K562 (cell line): ENCODE results near the gene C16orf90. TPM values are rescaled to one million over a fixed set of nuclear protein-coding genes. Genes with fewer than 3 reads are reported as not detected.

Experiments used
- ATAC-seq: fragments of 200-7000 bp; cut with Tn5 transposase; 3 replicates; pipeline ENCODE4 v1.9.1; 2020; ENCODE audit warnings: moderate library complexity
- BruUV-seq: library from RNA; stranded (reverse); fragments of 400-500 nt; replicated peaks from 2 replicates; lab custom pipeline; 2021; lab: Mats Ljungman, UMichigan
- CTCF ChIA-PET: fragments of 300-600 bp; formaldehyde crosslinking; extraction: SDS; loops from one replicate; lab custom pipeline; 2021; ENCODE audit warnings: low intra/inter-chr PET ratio; lab: Yijun Ruan, JAX
- POLR2A ChIA-PET: fragments of 300-600, 350-650 bp; sonication (Branson Sonifier 250); formaldehyde crosslinking; extraction: SDS; loops from one replicate; lab custom pipeline; 2021; ENCODE audit warnings: antibody characterized with exemption, inconsistent platforms; lab: Yijun Ruan, JAX
- DNase-seq, 4 experiments: peaks; one replicate each; pipeline versions ENCODE4 v3.0.0 to v3.0.0-alpha.2; 2011 to 2018; ENCODE audit warnings: low spot score in 3 of 4, mixed read lengths in 3 of 4; ENCODE audit errors: extremely low read depth in 1 of 4
- FAIRE-seq: peaks from 2 replicates; lab custom pipeline; 2011; peaks lifted over from hg19 to GRCh38; lab: Jason Lieb, UNC
- H2AFZ ChIP-seq: 2 replicates; pipeline ENCODE4 v1.6.0; 2011; ENCODE audit warnings: low read depth, low read length, control low read depth, inconsistent platforms
- H3K27ac ChIP-seq: fragments of 200-600 bp; 3 replicates; pipeline ENCODE4 v1.8.0; 2011; ENCODE audit warnings: low read depth, mild to moderate bottlenecking, control low read depth, inconsistent platforms, low read length, moderate library complexity, mixed read lengths; ENCODE audit errors: extremely low read depth
- H3K27me3 ChIP-seq, 2 experiments: fragments of 300-600 bp in 1 of 2; 2 replicates in 1 of 2; 3 replicates in 1 of 2; pipeline versions ENCODE4 v1.6.0 to v1.8.0; 2011; ENCODE audit warnings: inconsistent platforms in 2 of 2, low read length in 2 of 2, mild to moderate bottlenecking in 1 of 2, mixed read lengths in 1 of 2, moderate library complexity in 1 of 2; ENCODE audit not compliant: control insufficient read depth in 2 of 2, insufficient read depth in 2 of 2
- H3K36me3 ChIP-seq: fragments of 300-600 bp; 3 replicates; pipeline ENCODE4 v1.8.0; 2011; ENCODE audit warnings: mild to moderate bottlenecking, low read length, inconsistent platforms; ENCODE audit not compliant: control insufficient read depth, insufficient read depth
- H3K4me1 ChIP-seq, 2 experiments: fragments of 200-600 bp in 1 of 2; replicated peaks in 1 of 2; 2 replicates in 1 of 2; 3 replicates in 1 of 2; pipeline versions ENCODE4 v1.5.1 to v1.8.0; 2011; ENCODE audit warnings: inconsistent platforms in 2 of 2, low read length in 2 of 2, mild to moderate bottlenecking in 1 of 2, mixed read lengths in 1 of 2, moderate library complexity in 1 of 2; ENCODE audit not compliant: control insufficient read depth in 2 of 2, insufficient read depth in 2 of 2
- H3K4me2 ChIP-seq: 2 replicates; pipeline ENCODE4 v1.6.1; 2011; ENCODE audit warnings: low read length, control low read depth, inconsistent platforms, mixed read lengths; ENCODE audit not compliant: insufficient read depth
- H3K4me3 ChIP-seq: fragments of 200-600 bp; sonication (generic), shearing (Covaris generic); 2 replicates; pipeline ENCODE4 v1.5.1; 2016; ENCODE audit warnings: control low read depth, inconsistent platforms
- H3K79me2 ChIP-seq: fragments of 200-600 bp; 3 replicates; pipeline ENCODE4 v1.8.0; 2011; ENCODE audit warnings: low read length, inconsistent platforms; ENCODE audit not compliant: control insufficient read depth, insufficient read depth
- H3K9ac ChIP-seq, 2 experiments: 2 replicates each; pipeline versions ENCODE4 v1.6.0 to v1.6.1; 2011; ENCODE audit warnings: low read depth in 2 of 2, low read length in 2 of 2, control low read depth in 1 of 2, inconsistent platforms in 1 of 2, mild to moderate bottlenecking in 1 of 2, mixed read lengths in 1 of 2; ENCODE audit not compliant: insufficient read depth in 1 of 2
- H3K9me1 ChIP-seq: one replicate; pipeline ENCODE4 v1.6.0; 2011; ENCODE audit warnings: inconsistent platforms, mild to moderate bottlenecking, low read length, moderate library complexity; ENCODE audit not compliant: control insufficient read depth, insufficient read depth
- H3K9me3 ChIP-seq: replicated peaks from 2 replicates; pipeline ENCODE4 v1.5.1; 2011; ENCODE audit warnings: low read depth, low read length, inconsistent platforms; ENCODE audit not compliant: control insufficient read depth, insufficient read depth
- H4K20me1 ChIP-seq: replicated peaks from 2 replicates; pipeline ENCODE4 v1.6.1; 2011; ENCODE audit warnings: low read length, inconsistent platforms, mixed read lengths; ENCODE audit not compliant: control insufficient read depth, insufficient read depth
- ATF7 ChIP-seq: fragments of 450-650 bp; IDR thresholded peaks from 2 replicates; pipeline ENCODE4 v1.7.1; 2014; ENCODE audit warnings: mild to moderate bottlenecking, moderate library complexity
- CBX5 ChIP-seq: IDR thresholded peaks from 2 replicates; pipeline ENCODE4 v1.6.1; 2014; ENCODE audit warnings: low read depth, borderline replicate concordance
- CCAR2 ChIP-seq: fragments of 200-400 bp; formaldehyde crosslinking; IDR thresholded peaks from 2 replicates; pipeline ENCODE4 v1.6.1; 2017; ENCODE audit warnings: mild to moderate bottlenecking, low read depth, low read length
- EHMT2 ChIP-seq: fragments of 450-650 bp; IDR thresholded peaks from 2 replicates; pipeline ENCODE4 v1.6.1; 2018; ENCODE audit warnings: antibody characterized with exemption
- ELF4 ChIP-seq: fragments of 450-650 bp; formaldehyde crosslinking; IDR thresholded peaks from 2 replicates; pipeline ENCODE4 v1.4.0; 2022; ENCODE audit warnings: missing genetic modification characterization
- HDAC8 ChIP-seq: fragments of 450-650 bp; IDR thresholded peaks from 2 replicates; pipeline ENCODE4 v1.6.1; 2016; ENCODE audit warnings: mild to moderate bottlenecking, missing genetic modification characterization, moderate library complexity, missing compliant biosample characterization
- NCOA1 ChIP-seq: fragments of 450-650 bp; IDR thresholded peaks from 2 replicates; pipeline ENCODE4 v1.6.1; 2016; ENCODE audit warnings: low read depth
- NCOR1 ChIP-seq: fragments of 450-650 bp; IDR thresholded peaks from 2 replicates; pipeline ENCODE4 v1.6.1; 2016; ENCODE audit warnings: mild to moderate bottlenecking, moderate library complexity
- PCBP1 ChIP-seq: fragments of 200-400 bp; formaldehyde crosslinking; IDR thresholded peaks from 2 replicates; pipeline ENCODE4 v1.6.1; 2018; ENCODE audit warnings: mild to moderate bottlenecking, low read depth, low read length; ENCODE audit not compliant: poor library complexity, severe bottlenecking
- PHF8 ChIP-seq: fragments of 200-600 bp; sonication (generic); IDR thresholded peaks from 2 replicates; pipeline ENCODE4 v1.6.1; 2012; ENCODE audit warnings: mixed run types, mild to moderate bottlenecking, inconsistent platforms, low read length, moderate library complexity, borderline replicate concordance
- PYGO2 ChIP-seq: fragments of 450-650 bp; IDR thresholded peaks from 2 replicates; pipeline ENCODE4 v1.6.1; 2016; ENCODE audit warnings: mild to moderate bottlenecking, missing genetic modification characterization, moderate library complexity, missing compliant biosample characterization
- RBM14 ChIP-seq: fragments of 200-400 bp; formaldehyde crosslinking; IDR thresholded peaks from 2 replicates; pipeline ENCODE4 v1.6.1; 2018; ENCODE audit warnings: low read depth, mild to moderate bottlenecking, low read length, moderate library complexity, borderline replicate concordance; ENCODE audit not compliant: insufficient read depth
- SREBF1 ChIP-seq: fragments of 150-350 bp; IDR thresholded peaks from 2 replicates; pipeline ENCODE4 v1.6.1; 2014; ENCODE audit warnings: antibody characterized with exemption, low read depth, low read length, borderline replicate concordance
- SRSF7 ChIP-seq: fragments of 200-400 bp; formaldehyde crosslinking; optimal IDR thresholded peaks from 2 replicates; pipeline ENCODE3; 2017; ENCODE audit warnings: mild to moderate bottlenecking, low read depth, low read length
- U2AF1 ChIP-seq: fragments of 200-400 bp; formaldehyde crosslinking; optimal IDR thresholded peaks from 2 replicates; pipeline ENCODE3; 2017; ENCODE audit warnings: mild to moderate bottlenecking, low read depth, low read length, moderate library complexity
- ZNF408 ChIP-seq: fragments of 250-450 bp; sonication (Bioruptor Pico); IDR thresholded peaks from 2 replicates; pipeline ENCODE4 v1.4.0; 2020; ENCODE audit warnings: low read depth, mild to moderate bottlenecking, moderate library complexity
- ZNF780A ChIP-seq: fragments of 250-450 bp; sonication (Bioruptor Pico); IDR thresholded peaks from 2 replicates; pipeline ENCODE4 v1.5.0; 2021; ENCODE audit warnings: mild to moderate bottlenecking
- WGBS: fragments of 100-300 bp; shearing (Covaris generic); methylation state at CpG from one replicate; pipeline ENCODE4 v1.1.6; 2016; ENCODE audit warnings: low coverage, mixed read lengths; ENCODE audit not compliant: insufficient coverage; ENCODE audit errors: missing lambda C conversion rate; 5-methylcytosine and 5-hydroxymethylcytosine counted together
- in situ Hi-C: fragments of 300-500 bp; cut with MboI; formaldehyde crosslinking; loops from 4 replicates; pipeline ENCODE4 v1.15.0; 2018; ENCODE audit warnings: inconsistent platforms, mixed read lengths
- intact Hi-C: fragments of 100-400 bp; cut with micrococcal nuclease; formaldehyde crosslinking; loops from 2 replicates; pipeline ENCODE4 v1.14.2; 2022
- polyA plus RNA-seq, 8 experiments: library from polyadenylated mRNA; depleted of rRNA in 4 of 8; stranded (reverse) in 5 of 8; unstranded in 3 of 8; fragments of >200 nt; fragmentation: Nextera tagmentation in 2 of 8; fragmentation: Illumina TruSeq in 1 of 8; extraction: Ambion mirVana in 2 of 8; extraction: Trizol in 1 of 8; gene quantifications; 2 replicates each; pipeline versions ENCODE4 v1.2.1 to v1.2.3, GENCODE V29; 2011 to 2014; ENCODE audit warnings: inconsistent platforms in 1 of 8, missing spikeins in 1 of 8
- total RNA-seq, 7 experiments: library from RNA; depleted of rRNA in 6 of 7; stranded (reverse); fragments of >200 nt in 6 of 7; fragmentation: Illumina TruSeq in 2 of 7; extraction: Trizol in 2 of 7; gene quantifications; 2 replicates each; pipeline versions ENCODE4 v1.2.1 to v1.2.3, GENCODE V29; 2011 to 2021; ENCODE audit warnings: low replicate concordance in 1 of 7
- TF ChIP-seq, protein P1 (sequence below): sonication (generic); formaldehyde crosslinking; IDR thresholded peaks from 2 replicates; pipeline ENCODE4 v1.4.0; 2020; ENCODE audit warnings: mild to moderate bottlenecking, missing genetic modification reagents
- TF ChIP-seq, protein P2 (sequence below): fragments of 450-650 bp; IDR thresholded peaks from 2 replicates; pipeline ENCODE4 v1.6.1; 2016; ENCODE audit warnings: low read depth, mild to moderate bottlenecking, moderate library complexity
- TF ChIP-seq, protein P3 (sequence below): sonication (generic); formaldehyde crosslinking; IDR thresholded peaks from 2 replicates; pipeline ENCODE4 v1.9.0; 2022; ENCODE audit warnings: mild to moderate bottlenecking, missing genetic modification reagents

The C16orf90 gene
- total and polyA plus RNA-seq, 9 of the 15 experiments (the other 6 are each of a cell fraction or from before 2014, with no cell fraction given) = not detected

DNA sequence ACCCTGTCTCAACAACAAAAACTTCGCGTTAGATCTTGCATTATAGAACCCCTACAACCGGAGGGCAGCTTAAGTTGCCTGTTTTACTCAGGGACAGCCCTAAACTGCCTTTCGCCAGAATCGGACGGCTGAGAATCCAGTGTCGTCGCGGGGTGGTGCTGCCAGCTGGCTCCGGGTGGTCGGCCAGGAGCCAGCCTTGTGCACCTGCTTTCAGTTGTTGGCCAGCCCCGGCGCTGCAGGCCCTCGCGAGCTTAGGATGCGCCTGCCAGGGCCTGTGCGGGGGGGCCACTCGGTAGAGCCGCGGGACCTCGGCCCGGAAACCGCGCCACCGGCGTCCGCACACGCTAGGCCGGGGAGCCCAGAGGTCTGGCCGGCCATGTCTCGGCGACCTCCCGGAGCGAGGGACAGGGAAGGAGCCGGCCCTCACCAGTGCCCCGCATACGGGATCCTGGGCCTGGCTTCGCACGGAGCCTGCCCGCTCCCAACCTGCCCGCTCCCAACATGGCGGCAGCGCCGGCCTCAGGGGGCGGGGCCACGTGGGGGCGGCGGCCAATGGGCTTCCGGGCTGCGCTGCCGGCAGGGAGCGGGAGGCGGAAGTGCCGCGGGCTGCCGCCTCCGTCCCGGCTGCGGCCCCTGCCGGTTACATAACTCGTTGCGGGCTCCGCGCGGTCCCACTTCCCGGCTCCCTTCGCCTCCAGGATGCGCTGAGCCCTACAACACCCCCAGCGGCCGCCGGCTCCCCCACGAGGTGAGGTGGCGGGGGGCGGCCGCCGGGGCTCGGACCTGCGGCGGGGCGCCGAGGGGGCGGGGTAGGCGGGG lies 37.6 kb downstream of the C16orf90 start:
- peaks cover 23 to 28% of the 10 kb centered on the region in 2 experiments; a peak in 4 of 5 replicates for H3K4me1 ChIP-seq
- peaks cover 3% of the 10 kb centered on the region; the same call in 2 of the 3 replicates for H3K36me3 ChIP-seq
- WGBS = 10% methylated on average over 28 of the region's 83 CpGs
- POLR2A ChIA-PET = interaction anchor here (0.6 to 1.2 kb wide), 6 partner anchors 9 to 194 kb away, joined by 3 to 10 read pairs (median 4); partner anchors contain the start of gene ZNF174
- no peaks in the 10 kb centered on the region for H3K9me3 ChIP-seq
- in situ Hi-C loops = no loop called here
- H3K9me1 ChIP-seq = no peaks in the 10 kb centered on the region
- BruUV-seq = TSS peak; percentile 96
- peaks cover 12% of the 10 kb centered on the region for H4K20me1 ChIP-seq
- intact Hi-C loops = loop anchor here (2.0 to 5.0 kb wide), 2 partner anchors 57 to 270 kb away; partner anchors contain the start of genes OR1F1, ZNF174 and ZSCAN32
- H3K9ac ChIP-seq = peak overlapping the region; percentile 94 to 98
- peak overlapping the region; percentile 98 for H3K4me2 ChIP-seq
- peak overlapping the region; percentile 81 for H3K4me3 ChIP-seq
- peak overlapping the region; percentile 99 for H3K27ac ChIP-seq
- DNase-seq (peak; percentile 91 to 99 (median 99)), FAIRE-seq (peak; percentile 79), ATAC-seq (peak; percentile 98)
- peaks cover 46% of the 10 kb centered on the region for H3K79me2 ChIP-seq
- CTCF ChIA-PET = no interaction called here
- peak overlapping the region; percentile 99 for H2AFZ ChIP-seq
- H3K27me3 ChIP-seq = no peaks in the 10 kb centered on the region
- TF ChIP-seq EHMT2 (peak; percentile 22; the same call in 1 of the 2 replicates), NCOR1 (0 out of 2 replicates have a peak, but pooled peaks have one; percentile 31), ZNF408 (no peak), ELF4 (peak; percentile 52), PCBP1 (peak; percentile 56), HDAC8 (tag) (peak; percentile 69; the same call in 1 of the 2 replicates), PYGO2 (tag) (no peak), ZNF780A (CRISPR knock-in tag) (no peak), ATF7 (peak; percentile 80), U2AF1 (peak; percentile 82), NCOA1 (no peak), CBX5 (no peak), CCAR2 (no peak), PHF8 (peak; percentile 96), SREBF1 (no peak), SRSF7 (no peak), RBM14 (no peak)
- TF ChIP-seq, protein P1, sequence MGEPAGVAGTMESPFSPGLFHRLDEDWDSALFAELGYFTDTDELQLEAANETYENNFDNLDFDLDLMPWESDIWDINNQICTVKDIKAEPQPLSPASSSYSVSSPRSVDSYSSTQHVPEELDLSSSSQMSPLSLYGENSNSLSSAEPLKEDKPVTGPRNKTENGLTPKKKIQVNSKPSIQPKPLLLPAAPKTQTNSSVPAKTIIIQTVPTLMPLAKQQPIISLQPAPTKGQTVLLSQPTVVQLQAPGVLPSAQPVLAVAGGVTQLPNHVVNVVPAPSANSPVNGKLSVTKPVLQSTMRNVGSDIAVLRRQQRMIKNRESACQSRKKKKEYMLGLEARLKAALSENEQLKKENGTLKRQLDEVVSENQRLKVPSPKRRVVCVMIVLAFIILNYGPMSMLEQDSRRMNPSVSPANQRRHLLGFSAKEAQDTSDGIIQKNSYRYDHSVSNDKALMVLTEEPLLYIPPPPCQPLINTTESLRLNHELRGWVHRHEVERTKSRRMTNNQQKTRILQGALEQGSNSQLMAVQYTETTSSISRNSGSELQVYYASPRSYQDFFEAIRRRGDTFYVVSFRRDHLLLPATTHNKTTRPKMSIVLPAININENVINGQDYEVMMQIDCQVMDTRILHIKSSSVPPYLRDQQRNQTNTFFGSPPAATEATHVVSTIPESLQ = 0 out of 2 replicates have a peak, but pooled peaks have one; percentile 53
- TF ChIP-seq, protein P2, sequence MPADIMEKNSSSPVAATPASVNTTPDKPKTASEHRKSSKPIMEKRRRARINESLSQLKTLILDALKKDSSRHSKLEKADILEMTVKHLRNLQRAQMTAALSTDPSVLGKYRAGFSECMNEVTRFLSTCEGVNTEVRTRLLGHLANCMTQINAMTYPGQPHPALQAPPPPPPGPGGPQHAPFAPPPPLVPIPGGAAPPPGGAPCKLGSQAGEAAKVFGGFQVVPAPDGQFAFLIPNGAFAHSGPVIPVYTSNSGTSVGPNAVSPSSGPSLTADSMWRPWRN = no peak
- TF ChIP-seq, protein P3, sequence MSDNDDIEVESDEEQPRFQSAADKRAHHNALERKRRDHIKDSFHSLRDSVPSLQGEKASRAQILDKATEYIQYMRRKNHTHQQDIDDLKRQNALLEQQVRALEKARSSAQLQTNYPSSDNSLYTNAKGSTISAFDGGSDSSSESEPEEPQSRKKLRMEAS = peak; percentile 79
